K562 (cell line): ENCODE measurements around the gene MUC5B. TPM values are rescaled to one million over a fixed set of nuclear protein-coding genes. Genes with fewer than 3 reads are reported as not detected.
A peak's percentile ranks its signal among the peaks of the same experiment; 100 is the strongest.

Experiments used
- ADNP ChIP-seq: fragments of 200-800 bp; sonication (Bioruptor generic); IDR thresholded peaks from 2 replicates; pipeline ENCODE4 v1.6.1; 2016; ENCODE audit warnings: missing genetic modification characterization, missing compliant biosample characterization
- CREBBP ChIP-seq: IDR thresholded peaks from one replicate; pipeline ENCODE4 v1.6.1; 2012; ENCODE audit warnings: low read depth, mild to moderate bottlenecking, control low read depth, inconsistent platforms, low read length
- FOXP1 ChIP-seq: sonication (generic); formaldehyde crosslinking; IDR thresholded peaks from 2 replicates; pipeline ENCODE4 v1.8.0; 2022; ENCODE audit warnings: mild to moderate bottlenecking, missing genetic modification reagents
- GATAD2B ChIP-seq: fragments of 450-650 bp; IDR thresholded peaks from 2 replicates; pipeline ENCODE4 v1.6.1; 2017; ENCODE audit warnings: mild to moderate bottlenecking, borderline replicate concordance
- SMAD4 ChIP-seq: fragments of 250-450 bp; sonication (Bioruptor Pico); conservative IDR thresholded peaks from 2 replicates; pipeline ENCODE4 v1.8.0; 2021; ENCODE audit warnings: inconsistent platforms, mild to moderate bottlenecking, moderate library complexity
- SMARCC2 ChIP-seq: fragments of 450-650 bp; IDR thresholded peaks from 2 replicates; pipeline ENCODE4 v1.6.1; 2017; ENCODE audit warnings: antibody characterized with exemption, moderate library complexity, mild to moderate bottlenecking, low read depth
- ZBTB7A ChIP-seq: IDR thresholded peaks from 2 replicates; pipeline ENCODE4 v1.6.1; 2011; ENCODE audit warnings: low read depth, mild to moderate bottlenecking, low read length, moderate library complexity, borderline replicate concordance; ENCODE audit not compliant: control insufficient read depth
- ZNF143 ChIP-seq: sonication (generic); formaldehyde crosslinking; IDR thresholded peaks from 2 replicates; pipeline ENCODE4 v1.9.0; 2022; ENCODE audit warnings: mild to moderate bottlenecking, missing genetic modification reagents
- ZNF24 ChIP-seq: fragments of 450-650 bp; IDR thresholded peaks from 2 replicates; pipeline ENCODE4 v1.6.1; 2016
- ZNF282 ChIP-seq: sonication (generic); formaldehyde crosslinking; IDR thresholded peaks from 2 replicates; pipeline ENCODE4 v1.8.1; 2023; ENCODE audit warnings: missing genetic modification reagents
- polyA plus RNA-seq, 8 experiments: library from polyadenylated mRNA; depleted of rRNA in 4 of 8; stranded (reverse) in 5 of 8; unstranded in 3 of 8; fragments of >200 nt; fragmentation: Nextera tagmentation in 2 of 8; fragmentation: Illumina TruSeq in 1 of 8; extraction: Ambion mirVana in 2 of 8; extraction: Trizol in 1 of 8; gene quantifications; 2 replicates each; pipeline versions ENCODE4 v1.2.1 to v1.2.3, GENCODE V29; 2011 to 2014; ENCODE audit warnings: inconsistent platforms in 1 of 8, missing spikeins in 1 of 8
- total RNA-seq, 7 experiments: library from RNA; depleted of rRNA in 6 of 7; stranded (reverse); fragments of >200 nt in 6 of 7; fragmentation: Illumina TruSeq in 2 of 7; extraction: Trizol in 2 of 7; gene quantifications; 2 replicates each; pipeline versions ENCODE4 v1.2.1 to v1.2.3, GENCODE V29; 2011 to 2021; ENCODE audit warnings: low replicate concordance in 1 of 7
- TF ChIP-seq, protein P1 (sequence below): sonication (generic); formaldehyde crosslinking; IDR thresholded peaks from 2 replicates; pipeline ENCODE4 v1.8.1; 2023; ENCODE audit warnings: missing genetic modification reagents, mild to moderate bottlenecking, borderline replicate concordance
- TF ChIP-seq, protein P2 (sequence below), 2 experiments: IDR thresholded peaks; 2 replicates each; pipeline ENCODE4 v1.6.1; 2011; ENCODE audit warnings: borderline replicate concordance in 1 of 2, control low read depth in 1 of 2, low read depth in 1 of 2, low read length in 1 of 2, mild to moderate bottlenecking in 1 of 2, mixed read lengths in 1 of 2, moderate library complexity in 1 of 2; ENCODE audit not compliant: insufficient read depth in 1 of 2, insufficient read length in 1 of 2, poor library complexity in 1 of 2, severe bottlenecking in 1 of 2; ENCODE audit errors: extremely low read depth in 1 of 2

MUC5B gene
- total and polyA plus RNA-seq, 9 of the 15 experiments (the other 6 are each of a cell fraction or from before 2014, with no cell fraction given) = 0.04 to 0.95 TPM; not detected in 7

DNA sequence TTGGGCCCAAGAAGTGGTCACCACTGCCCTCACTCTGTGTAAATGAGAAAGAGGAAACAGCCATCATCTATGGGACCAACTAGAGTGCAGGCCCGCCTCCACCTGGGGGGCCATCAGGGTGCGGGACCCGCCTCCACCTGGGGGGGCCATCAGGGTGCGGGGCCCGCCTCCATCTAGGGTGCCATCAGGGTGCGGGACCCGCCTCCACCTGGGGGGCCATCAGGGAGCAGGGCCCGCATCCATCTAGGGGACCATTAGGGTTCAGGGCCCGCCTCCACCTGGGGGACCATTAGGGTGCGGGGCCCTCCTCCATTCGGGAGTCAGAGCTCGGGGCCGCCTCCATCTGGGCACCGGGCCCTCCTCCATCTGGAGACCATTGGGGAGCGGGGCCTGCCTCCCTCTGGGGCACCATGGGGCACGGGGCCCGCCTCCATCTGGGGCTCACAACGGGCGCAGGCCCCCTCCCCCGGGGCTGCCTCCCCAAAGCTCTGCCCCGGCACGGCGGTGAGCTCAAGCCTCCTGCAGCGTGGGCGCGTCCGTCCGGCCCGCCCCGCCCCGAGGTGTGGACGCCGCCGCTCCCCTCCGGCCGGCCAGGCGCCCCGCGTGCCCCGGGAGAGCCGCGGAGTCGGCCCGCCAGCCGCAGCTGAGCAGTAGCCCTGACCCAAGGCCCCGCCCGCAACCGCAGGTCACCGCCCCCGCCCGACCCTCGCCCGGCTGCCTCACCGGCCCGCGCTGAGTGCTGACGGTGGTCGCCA lies 86.1 kb downstream of the MUC5B start (continued):
- TF ChIP-seq, protein P1, sequence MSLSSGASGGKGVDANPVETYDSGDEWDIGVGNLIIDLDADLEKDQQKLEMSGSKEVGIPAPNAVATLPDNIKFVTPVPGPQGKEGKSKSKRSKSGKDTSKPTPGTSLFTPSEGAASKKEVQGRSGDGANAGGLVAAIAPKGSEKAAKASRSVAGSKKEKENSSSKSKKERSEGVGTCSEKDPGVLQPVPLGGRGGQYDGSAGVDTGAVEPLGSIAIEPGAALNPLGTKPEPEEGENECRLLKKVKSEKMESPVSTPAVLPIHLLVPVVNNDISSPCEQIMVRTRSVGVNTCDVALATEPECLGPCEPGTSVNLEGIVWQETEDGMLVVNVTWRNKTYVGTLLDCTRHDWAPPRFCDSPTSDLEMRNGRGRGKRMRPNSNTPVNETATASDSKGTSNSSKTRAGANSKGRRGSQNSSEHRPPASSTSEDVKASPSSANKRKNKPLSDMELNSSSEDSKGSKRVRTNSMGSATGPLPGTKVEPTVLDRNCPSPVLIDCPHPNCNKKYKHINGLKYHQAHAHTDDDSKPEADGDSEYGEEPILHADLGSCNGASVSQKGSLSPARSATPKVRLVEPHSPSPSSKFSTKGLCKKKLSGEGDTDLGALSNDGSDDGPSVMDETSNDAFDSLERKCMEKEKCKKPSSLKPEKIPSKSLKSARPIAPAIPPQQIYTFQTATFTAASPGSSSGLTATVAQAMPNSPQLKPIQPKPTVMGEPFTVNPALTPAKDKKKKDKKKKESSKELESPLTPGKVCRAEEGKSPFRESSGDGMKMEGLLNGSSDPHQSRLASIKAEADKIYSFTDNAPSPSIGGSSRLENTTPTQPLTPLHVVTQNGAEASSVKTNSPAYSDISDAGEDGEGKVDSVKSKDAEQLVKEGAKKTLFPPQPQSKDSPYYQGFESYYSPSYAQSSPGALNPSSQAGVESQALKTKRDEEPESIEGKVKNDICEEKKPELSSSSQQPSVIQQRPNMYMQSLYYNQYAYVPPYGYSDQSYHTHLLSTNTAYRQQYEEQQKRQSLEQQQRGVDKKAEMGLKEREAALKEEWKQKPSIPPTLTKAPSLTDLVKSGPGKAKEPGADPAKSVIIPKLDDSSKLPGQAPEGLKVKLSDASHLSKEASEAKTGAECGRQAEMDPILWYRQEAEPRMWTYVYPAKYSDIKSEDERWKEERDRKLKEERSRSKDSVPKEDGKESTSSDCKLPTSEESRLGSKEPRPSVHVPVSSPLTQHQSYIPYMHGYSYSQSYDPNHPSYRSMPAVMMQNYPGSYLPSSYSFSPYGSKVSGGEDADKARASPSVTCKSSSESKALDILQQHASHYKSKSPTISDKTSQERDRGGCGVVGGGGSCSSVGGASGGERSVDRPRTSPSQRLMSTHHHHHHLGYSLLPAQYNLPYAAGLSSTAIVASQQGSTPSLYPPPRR (CRISPR knock-in tag) = 0 out of 2 replicates have a peak, but pooled peaks have one; percentile 7
- TF ChIP-seq ZBTB7A (peak; percentile 84; the same call in 1 of the 2 replicates), ADNP (tag) (no peak), GATAD2B (peak; percentile 91; the same call in 1 of the 2 replicates), SMAD4 (no peak), CREBBP (no peak), ZNF143 (CRISPR knock-in tag) (no peak), ZNF282 (CRISPR knock-in tag) (0 out of 2 replicates have a peak, but pooled peaks have one; percentile 23), SMARCC2 (no peak), ZNF24 (no peak), FOXP1 (no peak)
- TF ChIP-seq, protein P2, sequence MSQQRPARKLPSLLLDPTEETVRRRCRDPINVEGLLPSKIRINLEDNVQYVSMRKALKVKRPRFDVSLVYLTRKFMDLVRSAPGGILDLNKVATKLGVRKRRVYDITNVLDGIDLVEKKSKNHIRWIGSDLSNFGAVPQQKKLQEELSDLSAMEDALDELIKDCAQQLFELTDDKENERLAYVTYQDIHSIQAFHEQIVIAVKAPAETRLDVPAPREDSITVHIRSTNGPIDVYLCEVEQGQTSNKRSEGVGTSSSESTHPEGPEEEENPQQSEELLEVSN (IDR thresholded peaks at IDR 0.05; ENCODE audit: borderline replicate concordance in 1 of 2, extremely low read depth in 1 of 2, insufficient read depth in 1 of 2, insufficient read length in 1 of 2, low read depth in 1 of 2, low read length in 1 of 2, poor library complexity in 1 of 2, severe bottlenecking in 1 of 2) = peak in 1 of 2 experiments; percentile 77
